Heart left ventricle (tissue), 16 donors: ENCODE data around the gene GNB3. TPM values are rescaled to one million over a fixed set of nuclear protein-coding genes. Genes with fewer than 3 reads are reported as not detected.
"Not testable (repeated sequence)": the region's sequence is repeated elsewhere in the genome, so short reads cannot be mapped to it uniquely, and the experiment has no call there.

ENCODE experiments used
- ATAC-seq, 4 donors: fragments of 200-7000 bp; cut with Tn5 transposase; one replicate each; pipeline ENCODE4 v1.9.1; 2020 to 2022; ENCODE audit warnings: moderate library complexity in 4 of 4, mild to moderate bottlenecking in 3 of 4, moderate number of reproducible peaks in 1 of 4
- DNase-seq, 5 donors: peaks; one replicate each; pipeline ENCODE4 v3.0.0-alpha.2; 2020
- H3K27ac ChIP-seq, 12 donors: fragments of 200-600 bp; sonication (generic) in 4 of 12; one replicate each; pipeline versions ENCODE4 v1.5.0 to v1.8.0; 2016 to 2022; ENCODE audit warnings: mild to moderate bottlenecking in 2 of 12
- H3K27me3 ChIP-seq, 9 donors: fragments of 200-600 bp; sonication (generic) in 2 of 9; one replicate each; pipeline versions ENCODE4 v1.5.1 to v1.8.0; 2016 to 2022; ENCODE audit warnings: mild to moderate bottlenecking in 3 of 9
- H3K36me3 ChIP-seq, 9 donors: fragments of 200-600 bp; sonication (generic) in 2 of 9; one replicate each; pipeline versions ENCODE4 v1.5.0 to v1.8.0; 2018 to 2022; ENCODE audit warnings: mild to moderate bottlenecking in 2 of 9
- H3K4me1 ChIP-seq, 12 donors: fragments of 200-600 bp; sonication (generic) in 4 of 12; one replicate each; pipeline versions ENCODE4 v1.5.0 to v1.8.0; 2016 to 2022; ENCODE audit warnings: mild to moderate bottlenecking in 3 of 12
- H3K4me3 ChIP-seq, 12 donors: fragments of 200-600 bp; sonication (generic) in 4 of 12; one replicate each; pipeline versions ENCODE4 v1.5.0 to v1.8.0; 2017 to 2022; ENCODE audit warnings: mild to moderate bottlenecking in 9 of 12, moderate library complexity in 4 of 12
- H3K9me3 ChIP-seq, 12 donors: fragments of 200-600 bp; sonication (generic) in 4 of 12; one replicate each; pipeline versions ENCODE4 v1.5.0 to v1.8.0; 2016 to 2022; ENCODE audit warnings: mild to moderate bottlenecking in 1 of 12
- CTCF ChIP-seq, 12 donors: fragments of 200-600 bp; sonication (generic) in 4 of 12; IDR thresholded peaks; one replicate each; pipeline versions ENCODE4 v1.5.0 to v1.8.0; 2018 to 2022; ENCODE audit warnings: antibody characterized with exemption in 12 of 12, mild to moderate bottlenecking in 5 of 12
- POLR2A ChIP-seq, 2 donors: fragments of 450-650 bp; IDR thresholded peaks; one replicate each; pipeline ENCODE4 v1.6.1; 2017; ENCODE audit warnings: antibody characterized with exemption in 2 of 2, mild to moderate bottlenecking in 2 of 2, moderate library complexity in 2 of 2
- WGBS, 4 donors: extraction: QIAGEN DNeasy Blood & Tissue Kit in 2 of 4; methylation state at CpG; one replicate each; pipeline versions ENCODE4 v1.1.5 to v1.1.7; 2013 to 2018; 5-methylcytosine and 5-hydroxymethylcytosine counted together
- intact Hi-C, 10 donors: fragments of 100-400 bp; cut with DNase I; formaldehyde crosslinking; loops; one replicate each; pipeline versions ENCODE4 v1.11.1 to v1.14.2; 2022
- polyA plus RNA-seq, 2 donors: library from polyadenylated mRNA; stranded (reverse); fragments of 200-250 nt; gene quantifications; one replicate each; pipeline ENCODE4 v1.2.3, GENCODE V29; 2013
- total RNA-seq, 9 donors: library from RNA; depleted of rRNA in 2 of 9; stranded (reverse); fragments of >200 nt in 2 of 9; fragmentation: NEBNext Ultra II Directional in 3 of 9; extraction: Animal tissue kit (Norgen Biotek cat#: 25700) in 3 of 9; gene quantifications; one replicate each; pipeline versions ENCODE4 v1.1.0 to v1.2.4, GENCODE V29; 2016 to 2023
- donor health status: ischemic (EF 13 %, LVEDD 7.1; RV severe dilation, severe dysfunction).
- donor health status: healthy with polysubstance abuse.
- donor health status: DM: no; HTN: yes; CAD: no.
- donor health status: DM: no; HTN: no; CAD: no.
- donor health status: ischemic (EF 25% LVEDD 6.9; RV normal size, moderate dysfunction).
- donor health status: ischemic (EF 25% LVEDD 5.7; RV mildly dilated, moderate dysfunction).
- donor health status: healthy.
- donor health status: DM: yes; HTN: yes; CAD: no.
- donor health status: ischemic (EF 35%, LVEDD 5.7; RV mildly dilated, moderate dysfunction).
- donor health status: nonischemic (EF 11% LVEDD 7.7; RV severe dilation, severe dysfunction).
- donor health status: DM: yes; HTN: yes; CAD: no.
- donor health status: PGD.
- donor health status: ischemic (EF 29% LVEDD 5.4; RV normal size, mild dysfunction).
- donor health status: nonischemic (EF 23%, LVEDD 6.1; RV moderate dilation, normal function).

GNB3 gene
- total and polyA plus RNA-seq, 11 donors, result 0.64 to 12.4 (median 6.2) TPM

DNA sequence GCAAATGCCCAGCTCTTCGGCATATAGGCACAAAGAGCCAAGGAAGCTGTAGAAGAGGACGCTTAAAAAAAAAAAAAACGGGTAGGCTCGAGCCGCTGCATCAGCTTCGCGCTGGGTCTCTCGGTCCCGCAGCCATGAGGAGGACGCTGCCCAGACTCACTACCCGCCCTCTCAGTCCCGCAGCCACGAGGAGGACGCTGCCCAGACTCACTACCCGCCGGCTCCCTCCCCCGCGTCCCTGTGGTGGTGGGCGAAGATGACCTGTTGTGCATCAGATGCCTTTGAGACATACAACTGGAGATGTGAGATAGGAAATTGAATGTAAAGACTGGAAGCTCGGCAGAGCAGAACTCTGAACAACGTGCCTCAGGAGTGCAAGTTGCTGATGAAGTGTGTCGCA is 43.8 kb downstream of the GNB3 start:
- ATAC-seq (peak in 1 of 4 donors; percentile 25), DNase-seq (no peak)
- no peaks in the 10 kb centered on the region for H3K4me1 ChIP-seq
- TF ChIP-seq POLR2A (IDR thresholded peaks at IDR 0.05), result no peak
- no peak for TF ChIP-seq CTCF (IDR thresholded peaks at IDR 0.05)
- no peaks in the 10 kb centered on the region for H3K27me3 ChIP-seq
- H3K27ac ChIP-seq, result no peak overlapping the region
- WGBS, 4 donors, result 73 to 77% (median 75%) methylated on average over 22 of the region's 22 CpGs
- H3K9me3 ChIP-seq, result no peaks in the 10 kb centered on the region
- no peak overlapping the region for H3K4me3 ChIP-seq
- intact Hi-C loops, result no loop called here
- H3K36me3 ChIP-seq, result peaks cover 0 to 25% (median 15%) of the 10 kb centered on the region in 9 donors

GRCh38 chr12:6886206-6886999 is 45.7 kb downstream of the GNB3 start:
- H3K4me3 ChIP-seq, H3K4me1 ChIP-seq, intact Hi-C loops, DNase-seq, H3K27ac ChIP-seq, H3K27me3 ChIP-seq, ATAC-seq, H3K9me3 ChIP-seq: not testable (repeated sequence)
- WGBS, 4 donors, result 79 to 89% (median 83%) methylated on average over 11 to 12 of the region's 15 CpGs
- H3K36me3 ChIP-seq, result peaks cover 0 to 25% (median 15%) of the 10 kb centered on the region in 9 donors

GRCh38 chr12:6887460-6887859 is 46.7 kb downstream of the GNB3 start:
- Histone ChIP-seq H3K36me3 (peaks cover 0 to 25% (median 15%) of the 10 kb centered on the region in 9 donors), H3K9me3 (no peaks in the 10 kb centered on the region), H3K27ac (no peak overlapping the region), H3K27me3 (no peaks in the 10 kb centered on the region), H3K4me3 (no peak overlapping the region), H3K4me1 (peaks cover 0 to 14% (median 6%) of the 10 kb centered on the region in 12 donors)
- DNase-seq (no peak), ATAC-seq (no peak)
- intact Hi-C loops, result no loop called here
- 88 to 93% (median 89%) methylated on average over 8 of the region's 8 CpGs for WGBS, 4 donors
- TF ChIP-seq CTCF (IDR thresholded peaks at IDR 0.05), result no peak
- no peak for TF ChIP-seq POLR2A (IDR thresholded peaks at IDR 0.05)

- intact Hi-C loops, result no loop called here
- Histone ChIP-seq H3K9me3 (no peaks in the 10 kb centered on the region), H3K27me3 (no peaks in the 10 kb centered on the region), H3K4me1 (peaks cover 0 to 14% (median 6%) of the 10 kb centered on the region in 12 donors), H3K4me3 (no peak overlapping the region), H3K27ac (no peak overlapping the region), H3K36me3 (peaks cover 0 to 20% (median 14%) of the 10 kb centered on the region in 9 donors)
- ATAC-seq (no peak), DNase-seq (no peak)
- 87 to 93% (median 91%) methylated on average over 2 of the region's 2 CpGs for WGBS, 4 donors
- TF ChIP-seq POLR2A (IDR thresholded peaks at IDR 0.05) (no peak), CTCF (IDR thresholded peaks at IDR 0.05) (no peak)
Observed at GRCh38 chr12:6888360-6888759, 47.6 kb downstream of the GNB3 start.

GRCh38 chr12:6888794-6889193 is 48.1 kb downstream of the GNB3 start:
- intact Hi-C loops, result not testable (repeated sequence)

DNA sequence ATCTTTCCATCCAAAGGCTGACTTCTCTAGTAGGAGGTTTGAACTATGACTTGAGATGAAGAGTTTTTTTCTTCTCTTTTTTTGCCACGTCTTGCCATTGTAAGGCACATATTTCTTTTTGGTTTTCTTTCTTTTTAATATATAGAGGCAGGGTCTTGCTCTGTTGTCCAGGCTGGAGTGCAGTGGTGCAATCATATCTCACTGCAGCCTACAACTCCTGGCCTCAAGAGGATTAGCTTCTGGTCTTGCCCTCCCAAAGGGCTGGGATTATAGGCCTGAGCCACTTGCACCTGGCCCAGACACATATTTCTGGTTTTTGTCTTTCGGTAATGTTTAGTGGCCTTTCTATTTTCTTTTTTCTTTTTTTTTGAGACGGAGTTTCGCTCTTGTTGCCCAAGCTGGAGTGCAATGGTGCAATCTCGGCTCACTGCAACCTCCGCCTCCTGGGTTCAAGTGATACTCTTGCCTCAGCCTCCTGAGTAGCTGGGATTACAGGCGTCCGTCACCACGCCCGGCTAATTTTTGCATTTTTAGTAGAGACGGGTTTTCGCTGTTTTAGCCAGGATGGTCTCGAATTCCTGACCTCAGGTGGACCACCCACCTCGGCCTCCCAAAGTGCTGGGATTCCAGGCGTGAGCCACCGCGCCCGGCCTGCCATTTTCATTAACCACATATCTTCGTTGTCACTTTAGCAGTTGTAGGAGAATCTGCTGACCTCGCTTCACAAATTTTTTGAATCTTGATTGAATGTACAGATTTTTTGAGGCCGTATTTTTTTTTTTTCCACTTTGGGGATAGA is 49.2 kb downstream of the GNB3 start:
- ATAC-seq, H3K27me3 ChIP-seq, DNase-seq, H3K36me3 ChIP-seq, H3K9me3 ChIP-seq: not testable (repeated sequence)
- intact Hi-C loops, result loop anchor here in 1 of 10 donors (2.0 kb wide), 1 partner anchor 17 kb away; the partner anchor contains the start of gene SPSB2
- H3K27ac ChIP-seq, result peak overlapping the region in 11 of 12 donors; percentile 74 to 97 (median 89)
- 94 to 96% (median 95%) methylated on average over 21 of the region's 21 CpGs for WGBS, 4 donors
- H3K4me3 ChIP-seq, result peak overlapping the region in 3 of 12 donors; percentile 55 to 66 (median 63)
- peaks cover 0 to 14% (median 6%) of the 10 kb centered on the region in 12 donors for H3K4me1 ChIP-seq

More at GRCh38 chr12:6888794-6889193, 48.1 kb downstream of the GNB3 start:
- peaks cover 0 to 17% (median 11%) of the 10 kb centered on the region in 9 donors for H3K36me3 ChIP-seq
- H3K4me1 ChIP-seq, result peaks cover 0 to 14% (median 6%) of the 10 kb centered on the region in 12 donors
- not testable (repeated sequence) for ATAC-seq, H3K4me3 ChIP-seq, DNase-seq, H3K9me3 ChIP-seq, H3K27ac ChIP-seq, H3K27me3 ChIP-seq
- WGBS, 4 donors, result 67 to 89% (median 84%) methylated on average over 7 of the region's 7 CpGs
